Esophagus squamous epithelium (tissue), 5 donors: Measurements from ENCODE around the gene KCNJ1. TPM values are rescaled to one million over a fixed set of nuclear protein-coding genes. Genes with fewer than 3 reads are reported as not detected.

ENCODE experiments used
- DNase-seq: peaks from one replicate; lab custom pipeline; 2025; lab: John Stamatoyannopoulos, UW
- H3K27ac ChIP-seq, 4 donors: fragments of 200-600 bp; sonication (generic); one replicate each; pipeline ENCODE4 v1.5.1; 2016 to 2019; ENCODE audit warnings: mild to moderate bottlenecking in 1 of 4
- H3K27me3 ChIP-seq, 4 donors: fragments of 200-600 bp; sonication (generic); 1 replicate in 3 of 4; 2 replicates in 1 of 4; pipeline versions ENCODE4 v1.5.1 to v1.6.0; 2017 to 2021; ENCODE audit warnings: antibody characterized with exemption in 1 of 4
- H3K36me3 ChIP-seq, 3 donors: fragments of 200-600 bp; sonication (generic); one replicate each; pipeline ENCODE4 v1.5.1; 2016 to 2019
- H3K4me1 ChIP-seq, 3 donors: fragments of 200-600 bp; sonication (generic); one replicate each; pipeline ENCODE4 v1.5.1; 2017 to 2019
- H3K4me3 ChIP-seq, 4 donors: fragments of 200-600 bp; sonication (generic); 1 replicate in 3 of 4; 2 replicates in 1 of 4; pipeline ENCODE4 v1.5.1; 2016 to 2019; ENCODE audit warnings: mild to moderate bottlenecking in 2 of 4, moderate library complexity in 1 of 4
- H3K9me3 ChIP-seq, 3 donors: fragments of 200-600 bp; sonication (generic); one replicate each; pipeline ENCODE4 v1.5.1; 2016 to 2019
- CTCF ChIP-seq, 6 experiments: fragments of 450-650 bp in 4 of 6; fragments of 200-600 bp in 2 of 6; sonication (generic) in 2 of 6; IDR thresholded peaks; one replicate each; pipeline ENCODE4 v1.5.1; 2016 to 2019; ENCODE audit warnings: antibody characterized with exemption in 6 of 6, mild to moderate bottlenecking in 4 of 6, moderate library complexity in 4 of 6
- POLR2A ChIP-seq, 4 donors: fragments of 450-650 bp; IDR thresholded peaks; one replicate each; pipeline ENCODE4 v1.6.1; 2017; ENCODE audit warnings: antibody characterized with exemption in 4 of 4, mild to moderate bottlenecking in 4 of 4, moderate library complexity in 3 of 4
- WGBS, 2 donors: methylation state at CpG; one replicate each; pipeline ENCODE4 v1.1.5; 2018; 5-methylcytosine and 5-hydroxymethylcytosine counted together
- intact Hi-C: fragments of 100-400 bp; cut with DNase I; formaldehyde crosslinking; loops from one replicate; pipeline ENCODE4 v1.15.0; 2022
- total RNA-seq, 4 donors: library from RNA; depleted of rRNA; stranded (reverse); fragments of >200 nt; gene quantifications; one replicate each; pipeline ENCODE4 v1.1.0, GENCODE V29; 2016
- donor health status: DM: yes; HTN: yes; CAD: no.

KCNJ1 gene
- total RNA-seq, 4 donors from 2014 or later, result under 0.01 to 1.3 TPM; not detected in 2

DNA sequence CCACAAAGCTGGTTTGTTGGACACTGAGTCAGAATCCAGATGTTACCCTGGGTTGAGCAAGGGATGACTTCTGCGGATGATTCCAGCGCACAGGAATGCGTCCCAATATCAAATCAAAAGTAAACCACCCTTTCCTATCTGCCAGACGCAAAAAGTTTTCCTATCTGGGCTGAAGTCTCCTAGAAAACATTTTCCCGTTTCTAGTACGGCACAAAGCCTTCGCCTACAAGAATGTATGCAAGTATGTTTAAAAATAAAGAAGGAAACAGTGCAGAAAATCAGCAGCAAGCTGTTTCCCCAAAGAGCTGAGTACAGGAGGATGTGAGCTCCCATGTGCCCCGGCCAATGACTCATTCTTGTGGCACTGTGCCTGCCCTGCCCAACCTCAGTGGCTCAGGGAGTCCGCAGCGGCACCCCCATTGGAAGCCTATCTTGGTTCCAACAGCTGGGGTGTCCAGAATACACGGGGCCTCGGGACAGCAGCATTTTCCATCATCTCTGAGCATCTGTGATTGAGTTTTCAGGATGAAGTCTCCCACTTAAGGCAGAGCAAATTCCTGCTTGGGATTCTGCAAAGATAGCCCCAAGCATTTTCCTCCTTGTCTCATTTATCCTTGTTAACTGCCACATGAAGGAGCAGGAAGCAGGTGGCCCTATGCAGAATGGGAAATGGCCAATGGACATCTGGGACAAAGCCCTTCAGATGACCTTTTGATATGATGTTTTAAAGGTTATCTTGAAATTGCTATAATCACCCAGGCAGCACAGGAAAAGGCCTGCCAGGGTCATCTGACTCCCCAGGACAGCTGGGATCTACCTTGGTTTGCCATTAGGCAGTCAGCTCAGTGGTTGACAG lies 41.5 kb upstream of the KCNJ1 start:
- intact Hi-C loops, result no loop called here
- peaks cover 8 to 71% (median 26%) of the 10 kb centered on the region in 3 donors for H3K4me1 ChIP-seq
- DNase-seq, result no peak
- H3K4me3 ChIP-seq, result peak overlapping the region in 1 of 4 donors; percentile 28
- H3K9me3 ChIP-seq, result no peaks in the 10 kb centered on the region
- WGBS, 2 donors, result 2 to 14% methylated on average over 8 to 12 of the region's 12 CpGs
- peak overlapping the region; percentile 15 to 60 (median 28) for H3K27ac ChIP-seq
- TF ChIP-seq POLR2A (IDR thresholded peaks at IDR 0.05) (no peak), CTCF (IDR thresholded peaks at IDR 0.05) (no peak)
- H3K36me3 ChIP-seq, result no peaks in the 10 kb centered on the region
- peaks cover 0 to 6% (median 0%) of the 10 kb centered on the region in 4 donors for H3K27me3 ChIP-seq

DNA sequence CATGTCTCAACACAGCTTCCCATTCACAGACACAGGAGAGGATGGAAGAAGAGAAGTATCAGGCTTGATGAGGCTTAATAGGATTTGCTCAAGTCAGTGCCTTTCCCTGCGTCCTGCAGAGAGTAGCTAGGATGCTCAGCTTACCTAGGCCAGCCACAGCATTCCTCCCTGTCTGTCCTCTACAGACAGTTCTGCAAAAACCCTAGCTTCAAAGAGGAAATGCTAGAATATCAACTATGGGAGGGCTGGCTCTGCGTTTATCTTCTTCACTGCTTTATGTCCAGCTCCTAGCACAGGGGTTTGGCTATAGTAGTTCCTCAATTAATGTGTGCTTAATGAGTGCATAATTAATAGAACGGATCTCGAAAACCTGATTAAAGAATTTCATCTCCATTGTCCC lies 40.5 kb upstream of the KCNJ1 start:
- Histone ChIP-seq H3K9me3 (no peaks in the 10 kb centered on the region), H3K4me1 (peaks cover 7 to 69% (median 26%) of the 10 kb centered on the region in 3 donors), H3K4me3 (no peak overlapping the region), H3K27ac (peak overlapping the region in 1 of 4 donors; percentile 60), H3K27me3 (peaks cover 0 to 6% (median 0%) of the 10 kb centered on the region in 4 donors), H3K36me3 (no peaks in the 10 kb centered on the region)
- intact Hi-C loops, result no loop called here
- no peak for DNase-seq
- TF ChIP-seq CTCF (IDR thresholded peaks at IDR 0.05), result no peak
- TF ChIP-seq POLR2A (IDR thresholded peaks at IDR 0.05), result no peak
- 75 to 91% methylated on average over 4 of the region's 4 CpGs for WGBS, 2 donors

DNA sequence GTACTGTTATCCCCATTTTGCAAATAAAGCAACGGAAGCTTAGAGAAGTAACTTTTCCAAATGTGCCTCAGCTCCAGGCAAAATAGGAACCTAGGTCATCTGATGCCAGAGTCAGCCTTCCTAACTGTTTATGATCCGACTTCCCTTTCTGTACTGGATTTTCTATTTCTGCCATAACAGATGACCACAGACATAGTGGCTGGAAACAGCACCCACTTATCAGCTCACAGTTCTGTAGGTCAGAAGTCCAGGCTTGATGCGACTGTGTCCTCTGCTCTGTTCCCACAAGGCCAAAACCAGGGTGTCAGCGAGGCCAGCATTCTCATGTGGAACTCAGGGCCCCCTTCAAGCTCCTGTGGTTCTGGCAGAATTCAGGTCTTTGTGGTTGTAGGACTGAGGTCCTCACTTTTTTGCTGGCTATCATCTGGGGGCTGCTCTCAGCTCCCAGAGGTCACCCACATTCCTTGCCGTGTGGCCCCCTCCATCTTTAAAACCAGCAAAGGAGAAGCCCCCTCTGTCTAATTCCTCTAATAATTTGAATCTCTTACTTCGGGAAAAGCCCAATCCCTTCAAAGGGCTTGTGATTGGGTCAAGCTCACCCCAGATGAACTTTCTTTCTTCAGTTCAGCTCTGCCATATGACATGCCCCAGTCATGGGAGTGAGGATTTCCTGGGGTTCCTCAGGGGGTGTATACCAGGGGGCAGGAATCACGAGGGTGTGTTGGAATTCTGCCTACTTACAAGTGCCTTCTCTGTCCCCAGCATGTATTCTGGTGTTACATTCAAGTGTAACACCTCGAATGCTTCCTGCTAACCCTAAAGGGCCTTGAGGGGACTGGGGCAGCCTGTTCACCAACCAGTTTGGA lies 39.3 kb upstream of the KCNJ1 start:
- intact Hi-C loops, result no loop called here
- Histone ChIP-seq H3K4me3 (peak overlapping the region in 3 of 4 donors; percentile 57 to 71 (median 63)), H3K4me1 (peaks cover 7 to 69% (median 26%) of the 10 kb centered on the region in 3 donors), H3K9me3 (no peaks in the 10 kb centered on the region), H3K27ac (peak overlapping the region; percentile 50 to 79 (median 74)), H3K27me3 (peaks cover 0 to 12% (median 0%) of the 10 kb centered on the region in 4 donors), H3K36me3 (no peaks in the 10 kb centered on the region)
- no peak for TF ChIP-seq POLR2A (IDR thresholded peaks at IDR 0.05)
- no peak for TF ChIP-seq CTCF (IDR thresholded peaks at IDR 0.05)
- DNase-seq, result no peak
- WGBS, 2 donors, result 62 to 64% methylated on average over 7 to 8 of the region's 8 CpGs

DNA sequence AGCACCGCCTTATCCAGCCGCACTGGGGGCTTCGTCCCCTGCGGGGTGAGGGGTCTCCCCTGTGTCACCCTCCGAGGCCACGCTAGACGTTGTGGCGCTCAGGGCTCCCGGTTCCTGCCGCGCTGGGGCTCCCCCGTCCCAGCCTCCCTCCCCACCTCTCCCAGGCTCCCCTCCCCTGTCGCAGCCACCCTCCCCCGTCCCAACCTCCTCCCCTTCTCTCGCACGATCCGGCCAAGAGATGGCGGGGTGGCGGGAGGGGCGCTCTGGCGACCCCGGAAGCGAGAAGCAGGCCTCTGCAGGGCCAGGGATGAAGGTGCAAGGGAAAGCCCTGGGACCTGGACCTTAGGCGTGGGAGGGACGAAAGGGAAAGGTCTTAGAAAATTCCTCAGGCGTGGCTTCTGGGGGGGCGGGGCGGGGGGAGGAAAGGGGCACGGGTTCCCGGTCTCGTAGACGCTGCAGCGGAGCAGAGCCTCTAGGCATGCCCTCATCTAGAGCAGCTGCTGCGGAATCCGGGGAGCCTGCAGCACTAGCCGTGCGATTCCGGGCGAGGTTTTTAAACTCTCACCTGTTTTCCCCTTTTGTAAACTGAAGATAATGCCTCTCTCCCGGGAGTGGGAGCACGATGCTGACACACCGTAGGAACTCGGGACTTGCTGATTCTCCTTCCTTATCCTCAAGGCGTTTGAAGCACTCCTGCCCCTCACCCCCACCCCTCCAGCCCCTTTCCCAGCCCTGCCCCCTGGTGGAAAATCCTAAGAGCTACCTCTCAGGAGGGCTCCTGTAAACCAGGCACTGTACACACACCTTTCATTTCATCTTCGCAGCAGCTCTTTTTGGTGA lies 38.5 kb upstream of the KCNJ1 start:
- no peaks in the 10 kb centered on the region for H3K36me3 ChIP-seq
- no peak for DNase-seq
- H3K27ac ChIP-seq, result peak overlapping the region; percentile 50 to 79 (median 74)
- no peaks in the 10 kb centered on the region for H3K9me3 ChIP-seq
- H3K4me1 ChIP-seq, result peaks cover 7 to 77% (median 26%) of the 10 kb centered on the region in 3 donors
- 3 to 30% methylated on average over 2 to 20 of the region's 45 CpGs for WGBS, 2 donors
- no peak for TF ChIP-seq POLR2A (IDR thresholded peaks at IDR 0.05)
- peak in 2 of 6 experiments; percentile 36 to 47 for TF ChIP-seq CTCF (IDR thresholded peaks at IDR 0.05)
- H3K4me3 ChIP-seq, result peak overlapping the region; percentile 37 to 71 (median 60)
- intact Hi-C loops, result no loop called here
- peaks cover 0 to 12% (median 0%) of the 10 kb centered on the region in 4 donors for H3K27me3 ChIP-seq
